Tibial nerve (tissue), 4 donors: ENCODE data around the gene C1orf210. TPM values are rescaled to one million over a fixed set of nuclear protein-coding genes. Genes with fewer than 3 reads are reported as not detected.
A peak's percentile ranks its signal among the peaks of the same experiment; 100 is the strongest.

ENCODE experiments used
- DNase-seq, 2 donors: peaks; one replicate each; pipeline ENCODE4 v3.0.0-alpha.2; 2019; ENCODE audit warnings: low spot score in 2 of 2
- H3K27ac ChIP-seq, 4 donors: fragments of 200-600 bp; sonication (generic) in 3 of 4; one replicate each; pipeline ENCODE4 v1.5.1; 2017 to 2019; ENCODE audit warnings: mild to moderate bottlenecking in 1 of 4
- H3K27me3 ChIP-seq, 2 donors: fragments of 200-600 bp; sonication (generic) in 1 of 2; one replicate each; pipeline versions ENCODE4 v1.5.1 to v1.6.0; 2017 to 2019
- H3K36me3 ChIP-seq, 3 donors: fragments of 200-600 bp; sonication (generic); one replicate each; pipeline ENCODE4 v1.5.1; 2018 to 2019
- H3K4me1 ChIP-seq, 4 donors: fragments of 200-600 bp; sonication (generic) in 3 of 4; one replicate each; pipeline ENCODE4 v1.5.1; 2017 to 2019
- H3K4me3 ChIP-seq, 4 donors: fragments of 200-600 bp; sonication (generic) in 3 of 4; one replicate each; pipeline ENCODE4 v1.5.1; 2017 to 2019; ENCODE audit warnings: mild to moderate bottlenecking in 1 of 4, moderate library complexity in 1 of 4
- H3K9me3 ChIP-seq, 4 donors: fragments of 200-600 bp; sonication (generic) in 3 of 4; one replicate each; pipeline ENCODE4 v1.5.1; 2017 to 2019
- CTCF ChIP-seq, 5 experiments: fragments of 200-600 bp in 3 of 5; fragments of 450-650 bp in 2 of 5; sonication (generic) in 3 of 5; IDR thresholded peaks; one replicate each; pipeline ENCODE4 v1.5.1; 2016 to 2019; ENCODE audit warnings: antibody characterized with exemption in 5 of 5, mild to moderate bottlenecking in 3 of 5, moderate library complexity in 2 of 5
- EP300 ChIP-seq, 2 donors: sonication (generic); formaldehyde crosslinking; IDR thresholded peaks; one replicate each; pipeline ENCODE4 v1.6.1; 2017; ENCODE audit warnings: antibody characterized with exemption in 2 of 2, mild to moderate bottlenecking in 1 of 2
- POLR2A ChIP-seq, 2 donors: fragments of 450-650 bp; IDR thresholded peaks; one replicate each; pipeline ENCODE4 v1.6.1; 2017; ENCODE audit warnings: antibody characterized with exemption in 2 of 2, mild to moderate bottlenecking in 2 of 2, moderate library complexity in 2 of 2
- WGBS, 2 donors: methylation state at CpG; one replicate each; pipeline ENCODE4 v1.1.5; 2018; 5-methylcytosine and 5-hydroxymethylcytosine counted together
- total RNA-seq, 4 donors: library from RNA; depleted of rRNA; stranded (reverse); fragments of >200 nt; gene quantifications; one replicate each; pipeline ENCODE4 v1.1.0, GENCODE V29; 2016

C1orf210 gene
- total RNA-seq = not detected

GRCh38 chr1:43285269-43285990, at the start of gene C1orf210:
TSS of gene C1orf210 (minus strand) at chr1:43285581. CDS start at chr1:43283270, 2,311 bp downstream.
- H3K9me3 ChIP-seq = no peaks in the 10 kb centered on the region
- H3K36me3 ChIP-seq = no peaks in the 10 kb centered on the region
- no peaks in the 10 kb centered on the region for H3K27me3 ChIP-seq
- H3K27ac ChIP-seq = peak within 1 kb of the TSS in 1 of 4 donors; percentile 30
- H3K4me1 ChIP-seq = no peaks in the 10 kb centered on the region
- DNase-seq = no peak
- no peak for TF ChIP-seq POLR2A (IDR thresholded peaks at IDR 0.05)
- TF ChIP-seq EP300 (IDR thresholded peaks at IDR 0.05) = no peak
- peak in 1 of 5 experiments; percentile 6 for TF ChIP-seq CTCF (IDR thresholded peaks at IDR 0.05)
- WGBS, 2 donors = 54% methylated on average over 14 to 19 of the region's 19 CpGs
- H3K4me3 ChIP-seq = peak within 1 kb of the TSS in 1 of 4 donors; percentile 1

- no peak for TF ChIP-seq EP300 (IDR thresholded peaks at IDR 0.05)
- no peak for TF ChIP-seq POLR2A (IDR thresholded peaks at IDR 0.05)
- no peak for TF ChIP-seq CTCF (IDR thresholded peaks at IDR 0.05)
- Histone ChIP-seq H3K36me3 (no peaks in the 10 kb centered on the region), H3K4me3 (no peak overlapping the region), H3K4me1 (peaks cover 0 to 11% (median 5%) of the 10 kb centered on the region in 4 donors), H3K27me3 (no peaks in the 10 kb centered on the region), H3K27ac (no peak overlapping the region), H3K9me3 (no peaks in the 10 kb centered on the region)
- DNase-seq = no peak
- WGBS, 2 donors = 79 to 84% methylated on average over 7 of the region's 7 CpGs
These were observed 49.2 kb upstream of the C1orf210 start for GRCh38 chr1:43334453-43335205.

GRCh38 chr1:43331688-43332087, 46.3 kb upstream of the C1orf210 start:
- Histone ChIP-seq H3K27ac (no peak overlapping the region), H3K4me3 (no peak overlapping the region), H3K36me3 (no peaks in the 10 kb centered on the region), H3K27me3 (no peaks in the 10 kb centered on the region), H3K4me1 (peaks cover 0 to 11% (median 6%) of the 10 kb centered on the region in 4 donors), H3K9me3 (peaks cover 0 to 11% (median 0%) of the 10 kb centered on the region in 4 donors)
- 92 to 94% methylated on average over 5 of the region's 5 CpGs for WGBS, 2 donors
- TF ChIP-seq POLR2A (IDR thresholded peaks at IDR 0.05) (no peak), EP300 (IDR thresholded peaks at IDR 0.05) (no peak), CTCF (IDR thresholded peaks at IDR 0.05) (no peak)
- no peak for DNase-seq

- Histone ChIP-seq H3K4me1 (peaks cover 0 to 11% (median 6%) of the 10 kb centered on the region in 4 donors), H3K9me3 (peaks cover 0 to 22% (median 0%) of the 10 kb centered on the region in 4 donors), H3K4me3 (no peak overlapping the region), H3K27ac (peak overlapping the region in 2 of 4 donors; percentile 45 to 70), H3K27me3 (no peaks in the 10 kb centered on the region), H3K36me3 (no peaks in the 10 kb centered on the region)
- no peak for DNase-seq
- TF ChIP-seq POLR2A (IDR thresholded peaks at IDR 0.05) (no peak), CTCF (IDR thresholded peaks at IDR 0.05) (no peak), EP300 (IDR thresholded peaks at IDR 0.05) (no peak)
- 20 to 25% methylated on average over 6 of the region's 6 CpGs for WGBS, 2 donors
These were observed 44.8 kb upstream of the C1orf210 start for GRCh38 chr1:43329995-43330751.
